Stimulated activated CD8-positive, alpha-beta memory T cell treated with anti-CD3 and anti-CD28 coated beads, Interleukin-2, amount 100 ng/mL, for 48 hours (primary cell): Measurements from ENCODE around the gene MDP1.
A peak's percentile ranks its signal among the peaks of the same experiment; 100 is the strongest.

Source experiments
- DNase-seq, 2 donors: peaks; one replicate each; pipeline ENCODE4 v3.0.0-alpha.2; 2020; ENCODE audit warnings: low read depth in 2 of 2

The MDP1 gene

GRCh38 chr14:24198814-24199524 lies 16.9 kb downstream of the MDP1 start:
- DNase-seq: no peak

DNA sequence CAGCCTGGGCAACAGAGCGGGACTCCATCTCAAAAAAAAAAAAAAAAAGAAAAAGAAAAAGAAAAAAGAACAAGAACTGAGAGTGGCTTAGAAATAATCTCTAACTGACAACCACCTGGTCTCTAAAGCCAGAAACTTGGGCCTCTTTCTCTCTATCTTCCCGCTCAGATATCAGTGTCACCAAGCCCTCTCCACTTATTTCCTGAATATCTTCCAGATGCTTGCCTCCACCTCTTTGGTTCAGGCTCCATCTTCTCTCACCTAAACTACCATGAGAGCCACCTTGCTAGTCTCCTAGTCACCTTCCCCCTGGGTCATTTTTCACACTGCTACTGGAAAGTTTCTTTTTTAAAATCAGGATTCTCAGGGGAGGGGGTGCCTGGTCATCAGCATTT lies 18.8 kb downstream of the MDP1 start:
- no peak for DNase-seq

GRCh38 chr14:24196071-24197055 lies 19.5 kb downstream of the MDP1 start:
- DNase-seq: no peak

- peak; percentile 77 to 82 for DNase-seq
These were observed 20.4 kb downstream of the MDP1 start, which contains the start of gene TM9SF1 for GRCh38 chr14:24195186-24196070. Gene TM9SF1 (minus strand): TSS chr14:24195441. CDS start chr14:24195019, 422 bp downstream.

DNA sequence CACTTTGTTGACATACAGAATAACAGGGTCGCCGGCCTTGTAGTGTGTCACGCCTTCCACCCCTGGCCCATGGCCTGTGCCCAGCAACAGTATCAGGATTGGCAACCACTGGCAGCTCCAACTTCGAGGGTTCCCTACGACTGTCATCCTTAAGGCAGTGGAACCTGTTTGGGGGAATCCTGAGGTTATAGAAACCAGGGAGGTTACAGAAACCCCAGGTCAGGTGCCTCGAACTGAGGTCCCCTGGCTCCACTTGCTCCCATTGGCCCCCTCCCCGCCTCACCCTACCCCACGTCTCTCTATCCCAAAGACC lies 21.0 kb downstream of the MDP1 start:
- DNase-seq: no peak

DNA sequence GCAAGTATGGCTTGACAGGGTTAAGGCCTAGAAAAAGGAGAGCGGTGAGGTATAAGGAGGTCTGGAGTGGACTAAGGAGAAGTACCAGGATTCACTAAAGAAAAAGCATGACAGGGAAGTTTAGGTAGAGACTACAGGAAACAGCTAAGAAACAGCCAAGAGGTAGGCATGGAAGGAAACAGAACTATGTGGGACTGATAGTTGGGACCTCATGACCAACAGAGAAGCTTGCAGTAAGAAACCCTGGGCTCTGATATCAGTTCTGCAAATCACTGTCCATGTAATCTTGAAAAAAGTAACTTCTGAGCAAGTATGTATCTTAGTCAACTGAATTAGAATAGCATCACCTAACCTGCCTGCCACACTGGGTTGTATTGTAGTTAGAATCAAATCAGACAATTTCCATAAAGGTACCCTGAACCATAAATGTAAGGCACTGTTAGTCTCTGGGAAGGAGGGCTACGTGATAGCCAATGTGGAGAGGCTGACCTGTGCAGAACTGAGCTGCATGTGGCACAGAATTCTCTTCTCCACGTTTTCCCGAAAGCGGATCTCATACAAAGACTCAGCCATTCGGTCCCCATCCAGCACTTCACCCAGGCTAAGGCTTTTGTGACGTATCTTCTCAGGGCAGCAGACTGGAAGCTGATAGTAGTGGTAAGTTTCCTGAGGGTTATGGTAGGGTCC lies 21.5 kb downstream of the MDP1 start:
- DNase-seq: no peak

- DNase-seq: no peak
These were observed 22.9 kb downstream of the MDP1 start for GRCh38 chr14:24192933-24193332.

DNA sequence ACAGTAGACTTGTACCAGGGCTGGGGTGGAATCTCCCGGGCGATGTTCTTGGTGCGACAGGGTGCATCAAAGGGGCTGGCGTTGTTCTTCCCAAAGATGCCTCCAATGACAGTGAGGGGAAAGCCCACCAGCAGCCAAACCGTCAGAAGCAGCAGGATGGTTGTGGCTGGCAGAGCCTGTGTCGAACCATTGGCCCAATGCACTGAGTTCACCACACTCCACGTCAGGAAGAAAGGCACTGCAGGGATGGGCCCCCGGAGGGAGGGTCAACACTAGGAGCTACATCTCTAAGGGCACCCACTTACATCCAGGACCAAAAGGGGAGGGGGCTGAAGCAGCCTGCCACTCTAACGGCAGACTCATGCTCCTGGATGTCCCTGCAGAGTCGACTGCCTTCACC lies 25.4 kb downstream of the MDP1 start:
- no peak for DNase-seq

DNA sequence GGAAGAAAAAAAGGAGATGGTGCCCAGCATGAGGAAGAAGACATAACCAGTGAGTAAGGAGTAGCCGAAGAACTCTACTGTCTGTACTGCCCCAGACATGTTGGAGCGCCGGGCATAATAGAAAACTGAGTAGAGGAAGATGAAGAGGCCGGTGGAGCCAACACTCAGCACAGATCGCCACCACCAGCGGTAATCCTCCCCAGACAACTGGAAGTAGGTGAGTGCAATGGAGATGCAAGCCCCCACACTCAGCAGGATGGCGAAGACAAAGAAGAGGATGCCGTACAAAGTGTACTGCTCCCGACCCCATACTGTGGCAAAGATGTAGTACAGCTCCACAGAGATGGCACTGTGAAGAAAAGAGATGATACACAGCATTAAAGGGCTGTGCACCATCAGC lies 26.4 kb downstream of the MDP1 start:
- no peak for DNase-seq

DNA sequence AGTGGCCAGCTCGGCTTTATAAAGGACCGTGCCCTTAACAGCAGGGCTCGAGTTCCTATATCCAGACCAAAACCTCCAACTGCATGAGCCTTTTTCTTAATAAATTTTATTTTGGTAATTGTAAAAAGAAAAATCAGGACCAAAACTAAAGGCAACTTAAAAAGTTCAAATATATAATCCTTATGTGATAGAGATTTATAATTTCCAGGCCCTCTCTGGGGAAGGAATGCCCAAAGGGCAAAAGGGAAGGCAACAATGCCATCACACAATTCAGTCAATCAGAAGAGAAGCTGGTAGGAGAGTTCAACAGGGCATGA lies 26.8 kb downstream of the MDP1 start:
- no peak for DNase-seq

DNA sequence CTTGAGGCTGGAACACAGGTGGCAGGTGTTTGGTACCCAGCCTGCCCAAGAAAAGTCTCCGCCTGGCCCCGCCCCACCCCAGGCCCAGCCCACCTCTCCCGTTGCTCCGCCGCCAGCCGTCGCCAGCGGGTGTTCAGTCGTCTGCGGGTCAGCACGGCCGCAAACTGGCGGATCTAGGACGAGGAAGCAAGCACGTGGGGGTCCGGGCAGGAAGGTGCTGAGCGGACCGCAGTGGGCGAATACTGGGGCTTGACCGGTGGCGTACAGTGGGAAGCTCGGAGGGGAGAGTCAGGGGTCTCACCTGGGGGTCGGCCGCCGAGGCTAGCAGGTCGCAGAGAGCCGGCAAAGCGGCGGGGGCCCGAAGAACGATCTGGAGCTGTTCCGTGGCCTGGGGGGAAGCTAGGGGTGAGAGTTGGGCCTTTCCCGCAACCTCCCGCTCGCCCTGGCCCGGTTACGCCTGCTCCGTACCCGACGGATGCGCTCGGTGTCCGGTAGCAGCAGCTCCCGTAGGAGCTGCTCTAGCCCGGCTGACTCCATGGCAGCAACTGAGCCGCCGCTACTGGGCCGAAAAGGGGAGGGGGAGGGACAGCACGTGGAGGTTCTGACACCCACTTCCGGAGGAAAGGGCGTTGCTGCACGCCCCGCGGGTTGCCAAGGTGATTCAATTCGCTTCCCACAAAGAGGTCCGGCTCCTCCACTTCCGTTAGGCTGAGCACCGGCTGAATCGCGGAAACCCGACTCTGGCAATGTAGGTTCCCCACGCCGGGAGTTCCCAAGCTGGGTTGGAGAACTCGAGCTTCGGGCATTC lies 27.4 kb downstream of the MDP1 start, which contains the start of gene IPO4:
TSS of gene IPO4 (minus strand) at position 566 of the 808 bp plus-strand sequence. CDS start at position 537, 29 bp downstream.
- DNase-seq: peak; percentile 89

DNA sequence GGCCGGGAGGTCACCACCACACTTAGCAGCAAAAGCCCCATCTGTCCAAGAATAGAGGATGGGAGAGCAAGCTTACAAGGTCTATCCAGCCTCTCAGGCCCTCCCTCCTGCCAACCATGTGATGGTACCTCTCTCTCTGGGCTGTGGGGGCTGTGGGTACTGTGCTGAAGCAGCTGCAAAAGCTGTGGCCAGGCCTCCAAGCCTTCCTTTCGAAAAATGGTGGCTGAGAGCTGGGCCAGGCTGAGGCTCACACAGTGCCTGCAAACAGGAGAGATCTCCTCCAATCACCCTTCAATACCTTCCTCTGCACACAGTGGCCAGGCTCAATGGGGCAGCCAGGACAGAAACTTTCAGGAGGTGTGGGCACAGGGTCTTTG lies 28.3 kb downstream of the MDP1 start:
- no peak for DNase-seq

DNA sequence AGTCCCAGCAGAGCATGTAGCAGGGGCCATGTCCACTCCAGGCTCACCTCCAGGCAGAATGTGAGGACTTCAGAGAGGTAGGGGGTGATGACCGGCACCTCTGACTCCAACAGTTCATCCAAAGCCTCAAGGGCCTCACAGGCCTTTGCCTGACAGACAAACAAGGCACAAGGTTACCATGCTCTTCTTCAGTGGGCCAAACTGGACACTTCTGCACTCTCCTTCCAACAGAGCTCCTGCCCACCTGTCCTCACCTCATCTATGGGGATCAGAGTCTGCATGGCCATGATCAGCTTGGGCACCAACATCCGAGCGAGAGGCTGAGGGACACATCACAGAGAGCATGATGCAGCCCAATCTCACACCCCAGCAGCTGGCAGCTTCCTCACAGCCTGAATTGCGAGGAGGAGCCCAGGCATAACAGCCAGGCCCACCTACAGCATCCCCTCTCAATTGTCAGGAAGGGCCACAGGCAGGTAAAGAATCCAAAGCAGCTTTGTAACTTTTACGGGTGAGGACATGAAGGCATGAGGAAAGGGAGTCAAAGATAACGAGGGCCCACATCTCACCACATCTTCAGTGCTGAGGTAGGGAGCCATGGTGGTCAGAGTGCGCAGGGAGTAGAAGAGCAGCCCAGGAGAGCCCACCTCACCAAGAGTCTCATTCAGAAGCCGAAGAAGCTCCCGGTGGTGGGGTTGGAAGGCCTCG lies 28.9 kb downstream of the MDP1 start:
- no peak for DNase-seq

DNA sequence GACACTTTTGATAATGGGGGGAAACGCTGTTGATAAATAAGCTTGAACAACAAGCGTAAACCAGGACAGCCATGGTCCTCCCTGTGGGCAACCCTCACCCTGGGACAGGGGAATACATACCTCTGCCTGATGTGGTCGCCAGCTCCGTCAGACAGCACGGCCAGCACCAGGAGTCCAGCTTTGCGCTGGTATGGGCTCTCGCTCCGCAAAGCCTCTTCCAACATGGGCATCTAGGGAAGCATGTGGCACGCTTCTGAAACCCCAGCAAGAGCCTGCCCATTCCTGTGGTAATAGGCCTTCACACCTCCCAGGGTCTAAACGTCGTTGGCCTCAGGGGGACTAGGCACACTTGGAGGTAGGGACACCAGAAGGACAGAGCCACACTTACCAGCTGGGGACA lies 30.1 kb downstream of the MDP1 start:
- DNase-seq: no peak

- DNase-seq: no peak
These were observed 30.8 kb downstream of the MDP1 start for GRCh38 chr14:24185026-24185425.

DNA sequence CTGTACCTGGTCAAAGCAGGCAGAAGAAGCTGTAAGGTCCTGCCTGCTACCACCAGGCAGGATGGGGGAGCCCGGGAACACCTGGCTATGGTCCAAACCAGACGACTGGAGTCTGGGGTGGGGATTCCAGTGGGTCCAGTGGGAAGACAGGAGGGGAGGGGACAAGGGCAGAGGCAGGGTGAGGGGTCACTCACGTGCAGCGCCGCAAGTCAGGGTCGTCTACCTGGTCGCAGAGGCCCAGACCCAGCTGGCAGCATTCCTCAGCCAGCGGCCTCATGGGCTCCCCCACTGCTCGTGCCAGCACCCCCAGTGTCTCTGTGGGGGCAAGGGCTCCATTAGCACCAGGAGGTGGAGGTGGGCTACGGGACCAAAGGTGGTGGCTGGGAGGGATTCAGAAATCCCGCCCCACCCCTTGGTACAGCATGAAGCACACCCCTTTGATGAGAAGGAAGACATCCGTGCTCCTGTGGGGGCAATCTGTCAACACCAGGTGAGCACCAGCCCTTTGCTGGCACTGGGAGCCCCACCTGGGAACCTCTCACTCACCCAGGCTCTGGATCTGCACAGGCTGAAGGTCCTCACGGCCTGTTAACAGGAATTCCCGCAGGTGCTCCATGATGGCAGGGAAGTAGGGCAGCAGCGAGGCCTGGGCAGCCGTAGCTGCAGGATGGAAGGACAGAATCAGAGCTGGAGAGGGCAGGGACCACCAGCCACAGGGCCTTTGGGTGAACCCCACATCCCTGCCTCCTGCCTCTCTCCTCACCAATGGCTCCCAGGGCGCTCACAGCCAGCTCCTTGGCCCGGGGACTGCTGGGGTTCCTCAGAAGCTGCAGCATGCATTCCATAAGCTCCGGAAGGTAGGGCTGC lies 31.5 kb downstream of the MDP1 start:
- DNase-seq: no peak

DNA sequence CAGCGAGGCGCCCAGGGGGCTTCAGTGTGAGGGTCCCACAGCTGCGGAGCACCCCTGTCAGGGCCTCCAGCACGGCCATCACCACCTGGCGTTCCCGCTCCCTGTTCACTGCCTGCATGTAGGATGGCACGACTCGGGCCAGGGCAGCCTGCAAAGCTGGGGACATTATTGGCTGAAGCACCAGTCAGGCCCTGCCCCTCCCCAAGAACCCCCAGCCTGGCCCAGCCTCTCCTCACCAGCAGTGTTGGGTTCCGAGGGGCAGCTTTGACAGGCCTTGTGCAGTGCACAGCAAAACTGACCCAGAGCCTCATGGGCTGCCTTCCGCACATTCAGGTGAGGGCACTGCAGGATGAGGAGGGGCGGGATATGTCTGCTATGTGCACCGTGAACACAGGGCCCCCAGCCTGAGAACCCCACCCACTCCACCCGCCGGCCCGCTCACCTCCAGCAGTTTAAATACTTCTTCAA lies 32.8 kb downstream of the MDP1 start:
- DNase-seq: no peak

DNA sequence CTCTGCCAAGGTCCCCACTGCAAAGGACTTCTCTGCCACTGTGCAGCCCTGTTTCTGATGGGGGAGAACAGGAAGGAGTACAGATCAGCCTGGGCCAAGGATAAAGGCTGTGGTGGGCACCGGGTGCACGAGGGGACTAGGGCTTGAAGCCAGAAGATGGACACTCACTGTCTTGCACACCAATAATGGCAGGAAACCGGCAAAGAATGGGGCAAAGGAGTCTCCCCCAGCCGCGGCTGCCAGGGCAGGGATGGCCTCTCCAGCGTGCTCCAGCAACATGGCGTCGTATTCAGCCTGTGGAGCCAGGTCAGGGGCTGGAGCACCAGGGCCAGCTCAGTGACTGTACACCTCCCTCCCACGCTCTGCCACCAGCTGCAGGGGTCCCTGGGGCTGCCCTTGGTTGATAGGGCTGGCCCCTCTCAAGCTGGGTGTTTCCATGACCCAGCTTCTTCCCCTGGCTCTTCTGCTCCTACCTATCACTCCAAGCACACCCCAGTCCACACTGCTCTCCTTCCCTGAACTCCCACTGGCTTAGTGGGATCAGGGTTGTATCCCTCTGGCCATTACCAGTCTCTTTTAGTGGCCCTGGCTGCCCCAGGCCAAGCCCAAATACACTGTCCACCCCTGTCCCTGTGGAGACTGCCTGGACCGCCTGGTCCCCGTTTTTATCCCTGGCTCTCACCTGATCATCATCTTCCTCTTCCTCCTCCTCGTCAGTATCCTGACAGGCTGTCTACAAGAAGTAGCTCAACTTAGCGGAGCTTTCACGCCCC lies 33.6 kb downstream of the MDP1 start:
- DNase-seq: no peak
